HG03159 (cell line): Measurements from ENCODE around the gene MAP3K2.
A peak's percentile ranks its signal among the peaks of the same experiment; 100 is the strongest.

Experiments
- ATAC-seq: cut with Tn5 transposase; IDR thresholded peaks from one replicate; pipeline ENCODE4 v1.9.1; 2021; ENCODE audit warnings: mild to moderate bottlenecking, moderate library complexity; ENCODE audit not compliant: unreplicated experiment

The MAP3K2 gene, protein sequence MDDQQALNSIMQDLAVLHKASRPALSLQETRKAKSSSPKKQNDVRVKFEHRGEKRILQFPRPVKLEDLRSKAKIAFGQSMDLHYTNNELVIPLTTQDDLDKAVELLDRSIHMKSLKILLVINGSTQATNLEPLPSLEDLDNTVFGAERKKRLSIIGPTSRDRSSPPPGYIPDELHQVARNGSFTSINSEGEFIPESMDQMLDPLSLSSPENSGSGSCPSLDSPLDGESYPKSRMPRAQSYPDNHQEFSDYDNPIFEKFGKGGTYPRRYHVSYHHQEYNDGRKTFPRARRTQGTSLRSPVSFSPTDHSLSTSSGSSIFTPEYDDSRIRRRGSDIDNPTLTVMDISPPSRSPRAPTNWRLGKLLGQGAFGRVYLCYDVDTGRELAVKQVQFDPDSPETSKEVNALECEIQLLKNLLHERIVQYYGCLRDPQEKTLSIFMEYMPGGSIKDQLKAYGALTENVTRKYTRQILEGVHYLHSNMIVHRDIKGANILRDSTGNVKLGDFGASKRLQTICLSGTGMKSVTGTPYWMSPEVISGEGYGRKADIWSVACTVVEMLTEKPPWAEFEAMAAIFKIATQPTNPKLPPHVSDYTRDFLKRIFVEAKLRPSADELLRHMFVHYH

GRCh38 chr2:127387655-127388422 lies at the start of gene MAP3K2:
MAP3K2 (minus strand) TSS chr2:127387975; CDS start chr2:127343129, 44,846 bp downstream.
- ATAC-seq: peak; percentile 75

- no peak for ATAC-seq
Observed at GRCh38 chr2:127437056-127437455, 49.3 kb upstream of the MAP3K2 start.

DNA sequence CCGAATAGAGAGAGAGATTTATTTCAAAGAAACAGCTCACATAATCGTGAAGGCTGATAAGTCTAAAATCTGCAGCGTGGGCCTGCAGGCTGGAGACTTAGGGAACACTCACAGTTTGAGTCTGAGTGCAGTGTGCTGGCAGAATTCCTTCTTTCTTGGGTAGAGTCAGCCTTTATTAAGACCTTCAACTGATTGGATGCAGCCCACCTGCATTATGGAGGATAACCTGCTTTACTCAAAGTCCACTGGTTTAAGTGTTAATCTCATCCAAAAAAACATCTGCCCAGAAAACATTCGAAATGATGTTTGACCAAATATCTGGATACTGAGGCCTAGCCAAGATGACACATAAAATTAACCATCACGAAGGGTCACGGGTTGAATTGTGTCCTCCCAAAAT lies 46.7 kb upstream of the MAP3K2 start:
- no peak for ATAC-seq

DNA sequence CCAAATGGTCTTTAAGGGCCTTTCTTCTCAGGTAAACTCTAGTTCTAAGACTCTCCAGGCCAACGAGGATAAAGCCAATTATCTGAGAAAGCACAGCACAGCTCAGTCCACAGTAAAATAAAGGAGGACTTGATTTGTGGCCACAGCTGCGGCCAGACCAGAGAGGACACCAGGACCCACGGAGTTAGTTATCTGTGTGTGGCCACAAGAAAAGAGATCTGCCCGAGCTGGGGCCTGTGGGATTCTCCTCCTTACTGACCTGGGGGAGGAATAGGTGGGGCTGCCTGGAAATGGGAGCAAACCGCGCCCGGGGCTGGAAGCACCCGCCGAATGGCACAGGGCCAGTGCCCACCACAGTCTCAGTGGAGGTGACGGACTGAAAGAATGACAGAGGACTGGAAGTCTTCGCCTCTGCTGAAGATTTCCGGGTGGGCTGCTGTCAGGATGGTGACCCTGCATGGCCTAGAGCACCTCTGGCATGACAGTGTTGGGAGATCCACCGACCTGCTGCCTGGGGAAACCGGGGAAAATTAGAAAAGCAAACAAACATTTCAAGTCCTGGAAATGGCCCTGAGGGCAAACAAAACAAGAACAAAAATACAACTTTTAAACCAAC lies 43.7 kb upstream of the MAP3K2 start:
- no peak for ATAC-seq

GRCh38 chr2:127429844-127430425 lies 42.2 kb upstream of the MAP3K2 start:
- ATAC-seq: no peak

- ATAC-seq: no peak
Observed at GRCh38 chr2:127429291-127429690, 41.5 kb upstream of the MAP3K2 start.

- ATAC-seq: no peak
Observed at GRCh38 chr2:127428815-127429109, 41.0 kb upstream of the MAP3K2 start.

DNA sequence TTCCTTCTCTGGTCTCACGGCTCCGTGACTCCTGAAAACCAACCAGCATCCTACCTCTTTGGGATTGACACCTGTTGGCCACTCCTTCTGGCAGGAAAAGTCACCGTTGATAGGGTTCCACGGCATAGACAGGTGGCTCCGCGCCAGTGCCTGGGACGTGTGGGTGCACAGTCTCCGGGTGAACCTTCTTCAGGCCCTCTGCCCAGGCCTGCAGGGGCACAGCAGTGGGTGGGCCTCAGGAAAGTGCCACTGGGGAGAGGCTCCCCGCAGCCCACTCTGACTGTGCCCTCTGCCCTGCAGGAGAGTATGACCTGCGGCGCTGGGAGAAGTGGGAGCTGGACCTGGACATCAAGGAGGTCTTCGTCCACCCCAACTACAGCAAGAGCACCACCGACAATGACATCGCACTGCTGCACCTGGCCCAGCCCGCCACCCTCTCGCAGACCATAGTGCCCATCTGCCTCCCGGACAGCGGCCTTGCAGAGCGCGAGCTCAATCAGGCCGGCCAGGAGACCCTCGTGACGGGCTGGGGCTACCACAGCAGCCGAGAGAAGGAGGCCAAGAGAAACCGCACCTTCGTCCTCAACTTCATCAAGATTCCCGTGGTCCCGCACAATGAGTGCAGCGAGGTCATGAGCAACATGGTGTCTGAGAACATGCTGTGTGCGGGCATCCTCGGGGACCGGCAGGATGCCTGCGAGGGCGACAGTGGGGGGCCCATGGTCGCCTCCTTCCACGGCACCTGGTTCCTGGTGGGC lies 40.5 kb upstream of the MAP3K2 start:
- no peak for ATAC-seq

GRCh38 chr2:127427376-127428056 lies 39.7 kb upstream of the MAP3K2 start:
- ATAC-seq: no peak

DNA sequence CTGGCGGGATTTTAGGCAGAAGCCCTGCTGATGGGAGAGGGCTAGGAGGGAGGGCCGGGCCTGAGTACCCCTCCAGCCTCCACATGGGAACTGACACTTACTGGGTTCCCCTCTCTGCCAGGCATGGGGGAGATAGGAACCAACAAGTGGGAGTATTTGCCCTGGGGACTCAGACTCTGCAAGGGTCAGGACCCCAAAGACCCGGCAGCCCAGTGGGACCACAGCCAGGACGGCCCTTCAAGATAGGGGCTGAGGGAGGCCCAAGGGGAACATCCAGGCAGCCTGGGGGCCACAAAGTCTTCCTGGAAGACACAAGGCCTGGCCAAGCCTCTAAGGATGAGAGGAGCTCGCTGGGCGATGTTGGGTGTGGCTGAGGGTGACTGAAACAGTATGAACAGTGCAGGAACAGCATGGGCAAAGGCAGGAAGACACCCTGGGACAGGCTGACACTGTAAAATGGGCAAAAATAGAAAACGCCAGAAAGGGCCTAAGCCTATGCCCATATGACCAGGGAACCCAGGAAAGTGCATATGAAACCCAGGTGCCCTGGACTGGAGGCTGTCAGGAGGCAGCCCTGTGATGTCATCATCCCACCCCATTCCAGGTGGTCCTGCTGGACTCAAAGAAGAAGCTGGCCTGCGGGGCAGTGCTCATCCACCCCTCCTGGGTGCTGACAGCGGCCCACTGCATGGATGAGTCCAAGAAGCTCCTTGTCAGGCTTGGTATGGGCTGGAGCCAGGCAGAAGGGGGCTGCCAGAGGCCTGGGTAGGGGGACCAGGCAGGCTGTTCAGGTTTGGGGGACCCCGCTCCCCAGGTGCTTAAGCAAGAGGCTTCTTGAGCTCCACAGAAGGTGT lies 39.0 kb upstream of the MAP3K2 start:
- ATAC-seq: no peak

DNA sequence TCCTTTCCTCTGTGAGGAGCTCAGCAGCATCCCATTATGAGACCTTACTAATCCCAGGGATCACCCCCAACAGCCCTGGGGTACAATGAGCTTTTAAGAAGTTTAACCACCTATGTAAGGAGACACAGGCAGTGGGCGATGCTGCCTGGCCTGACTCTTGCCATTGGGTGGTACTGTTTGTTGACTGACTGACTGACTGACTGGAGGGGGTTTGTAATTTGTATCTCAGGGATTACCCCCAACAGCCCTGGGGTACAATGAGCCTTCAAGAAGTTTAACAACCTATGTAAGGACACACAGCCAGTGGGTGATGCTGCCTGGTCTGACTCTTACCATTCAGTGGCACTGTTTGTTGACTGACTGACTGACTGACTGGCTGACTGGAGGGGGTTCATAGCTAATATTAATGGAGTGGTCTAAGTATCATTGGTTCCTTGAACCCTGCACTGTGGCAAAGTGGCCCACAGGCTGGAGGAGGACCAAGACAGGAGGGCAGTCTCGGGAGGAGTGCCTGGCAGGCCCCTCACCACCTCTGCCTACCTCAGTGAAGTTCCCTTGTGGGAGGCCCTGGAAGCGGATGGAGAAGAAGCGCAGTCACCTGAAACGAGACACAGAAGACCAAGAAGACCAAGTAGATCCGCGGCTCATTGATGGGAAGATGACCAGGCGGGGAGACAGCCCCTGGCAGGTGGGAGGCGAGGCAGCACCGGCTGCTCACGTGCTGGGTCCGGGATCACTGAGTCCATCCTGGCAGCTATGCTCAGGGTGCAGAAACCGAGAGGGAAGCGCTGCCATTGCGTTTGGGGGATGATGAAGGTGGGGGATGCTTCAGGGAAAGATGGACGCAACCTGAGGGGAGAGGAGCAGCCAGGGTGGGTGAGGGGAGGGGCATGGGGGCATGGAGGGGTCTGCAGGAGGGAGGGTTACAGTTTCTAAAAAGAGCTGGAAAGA lies 38.0 kb upstream of the MAP3K2 start:
- no peak for ATAC-seq

GRCh38 chr2:127424598-127425520 lies 37.1 kb upstream of the MAP3K2 start:
- no peak for ATAC-seq

DNA sequence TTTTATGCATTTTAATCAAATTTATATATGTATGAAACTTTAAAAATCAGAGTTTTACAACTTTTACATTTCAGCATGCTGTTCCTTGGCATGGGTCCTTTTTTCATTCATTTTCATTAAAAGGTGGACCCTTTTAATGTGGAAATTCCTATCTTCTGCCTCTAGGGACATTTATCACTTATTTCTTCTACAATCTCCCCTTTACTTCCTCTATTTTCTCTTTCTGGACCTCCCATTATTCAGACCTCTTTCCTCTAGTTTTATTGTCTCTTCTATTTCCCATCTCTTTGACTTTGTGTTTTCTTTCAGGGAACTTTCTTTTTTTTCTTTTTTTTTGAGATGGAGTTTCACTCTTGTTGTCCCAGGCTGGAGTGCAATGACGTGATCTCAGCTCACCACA lies 36.1 kb upstream of the MAP3K2 start:
- no peak for ATAC-seq

GRCh38 chr2:127423478-127423843 lies 35.7 kb upstream of the MAP3K2 start:
- ATAC-seq: no peak

DNA sequence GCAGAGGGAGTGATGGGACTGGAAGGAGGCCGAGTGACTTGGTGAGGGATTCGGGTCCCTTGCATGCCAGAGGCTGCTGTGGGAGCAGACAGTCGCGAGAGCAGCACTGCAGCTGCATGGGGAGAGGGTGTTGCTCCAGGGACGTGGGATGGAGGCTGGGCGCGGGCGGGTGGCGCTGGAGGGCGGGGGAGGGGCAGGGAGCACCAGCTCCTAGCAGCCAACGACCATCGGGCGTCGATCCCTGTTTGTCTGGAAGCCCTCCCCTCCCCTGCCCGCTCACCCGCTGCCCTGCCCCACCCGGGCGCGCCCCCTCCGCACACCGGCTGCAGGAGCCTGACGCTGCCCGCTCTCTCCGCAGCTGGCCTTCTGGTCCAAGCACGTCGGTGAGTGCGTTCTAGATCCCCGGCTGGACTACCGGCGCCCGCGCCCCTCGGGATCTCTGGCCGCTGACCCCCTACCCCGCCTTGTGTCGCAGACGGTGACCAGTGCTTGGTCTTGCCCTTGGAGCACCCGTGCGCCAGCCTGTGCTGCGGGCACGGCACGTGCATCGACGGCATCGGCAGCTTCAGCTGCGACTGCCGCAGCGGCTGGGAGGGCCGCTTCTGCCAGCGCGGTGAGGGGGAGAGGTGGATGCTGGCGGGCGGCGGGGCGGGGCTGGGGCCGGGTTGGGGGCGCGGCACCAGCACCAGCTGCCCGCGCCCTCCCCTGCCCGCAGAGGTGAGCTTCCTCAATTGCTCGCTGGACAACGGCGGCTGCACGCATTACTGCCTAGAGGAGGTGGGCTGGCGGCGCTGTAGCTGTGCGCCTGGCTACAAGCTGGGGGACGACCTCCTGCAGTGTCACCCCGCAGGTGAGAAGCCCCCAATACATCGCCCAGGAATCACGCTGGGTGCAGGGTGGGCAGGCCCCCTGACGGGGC lies 35.0 kb upstream of the MAP3K2 start:
- no peak for ATAC-seq
